ENCODE measurements around the gene SCAP. TPM values are rescaled to one million over a fixed set of nuclear protein-coding genes. Genes with fewer than 3 reads are reported as not detected.
"Not testable (repeated sequence)": the region's sequence is repeated elsewhere in the genome, so short reads cannot be mapped to it uniquely, and the experiment has no call there.

The SCAP gene
- total RNA-seq, 4 donors from 2014 or later = 73.4 to 128 (median 88.4) TPM

DNA sequence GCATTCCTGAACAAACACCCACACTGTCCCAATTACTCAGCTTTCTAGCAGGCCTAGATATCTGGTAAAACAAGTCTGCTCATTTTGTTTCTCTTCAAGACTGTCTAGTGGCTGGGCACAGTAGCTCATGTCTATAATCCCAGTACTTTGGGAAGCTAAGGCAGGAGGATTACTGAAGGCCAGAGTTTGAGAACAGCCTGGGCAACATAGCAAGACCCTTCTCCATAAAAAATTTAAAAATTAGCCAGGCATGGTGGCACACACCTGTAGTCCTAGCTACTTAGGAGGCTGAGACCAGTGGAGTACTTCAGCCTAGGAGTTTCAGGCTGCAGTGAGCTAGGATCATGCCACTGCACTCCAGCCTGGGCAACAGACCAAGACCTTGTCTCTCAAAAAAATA, 101.2 kb downstream of the SCAP start:
- Histone ChIP-seq H3K27me3 (no peaks in the 10 kb centered on the region), H3K36me3 (no peaks in the 10 kb centered on the region), H3K4me1 (peaks cover 0 to 14% (median 3%) of the 10 kb centered on the region in 4 donors), H3K4me3 (no peak overlapping the region), H3K27ac (no peak overlapping the region), H3K9me3 (no peaks in the 10 kb centered on the region)
- TF ChIP-seq, protein P1, sequence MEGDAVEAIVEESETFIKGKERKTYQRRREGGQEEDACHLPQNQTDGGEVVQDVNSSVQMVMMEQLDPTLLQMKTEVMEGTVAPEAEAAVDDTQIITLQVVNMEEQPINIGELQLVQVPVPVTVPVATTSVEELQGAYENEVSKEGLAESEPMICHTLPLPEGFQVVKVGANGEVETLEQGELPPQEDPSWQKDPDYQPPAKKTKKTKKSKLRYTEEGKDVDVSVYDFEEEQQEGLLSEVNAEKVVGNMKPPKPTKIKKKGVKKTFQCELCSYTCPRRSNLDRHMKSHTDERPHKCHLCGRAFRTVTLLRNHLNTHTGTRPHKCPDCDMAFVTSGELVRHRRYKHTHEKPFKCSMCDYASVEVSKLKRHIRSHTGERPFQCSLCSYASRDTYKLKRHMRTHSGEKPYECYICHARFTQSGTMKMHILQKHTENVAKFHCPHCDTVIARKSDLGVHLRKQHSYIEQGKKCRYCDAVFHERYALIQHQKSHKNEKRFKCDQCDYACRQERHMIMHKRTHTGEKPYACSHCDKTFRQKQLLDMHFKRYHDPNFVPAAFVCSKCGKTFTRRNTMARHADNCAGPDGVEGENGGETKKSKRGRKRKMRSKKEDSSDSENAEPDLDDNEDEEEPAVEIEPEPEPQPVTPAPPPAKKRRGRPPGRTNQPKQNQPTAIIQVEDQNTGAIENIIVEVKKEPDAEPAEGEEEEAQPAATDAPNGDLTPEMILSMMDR (IDR thresholded peaks at IDR 0.05) = no peak
- TF ChIP-seq POLR2A (IDR thresholded peaks at IDR 0.05) = no peak
- no peak for TF ChIP-seq EP300 (IDR thresholded peaks at IDR 0.05)
- no peak for DNase-seq (ENCODE audit: low spot score in 2 of 2)

DNA sequence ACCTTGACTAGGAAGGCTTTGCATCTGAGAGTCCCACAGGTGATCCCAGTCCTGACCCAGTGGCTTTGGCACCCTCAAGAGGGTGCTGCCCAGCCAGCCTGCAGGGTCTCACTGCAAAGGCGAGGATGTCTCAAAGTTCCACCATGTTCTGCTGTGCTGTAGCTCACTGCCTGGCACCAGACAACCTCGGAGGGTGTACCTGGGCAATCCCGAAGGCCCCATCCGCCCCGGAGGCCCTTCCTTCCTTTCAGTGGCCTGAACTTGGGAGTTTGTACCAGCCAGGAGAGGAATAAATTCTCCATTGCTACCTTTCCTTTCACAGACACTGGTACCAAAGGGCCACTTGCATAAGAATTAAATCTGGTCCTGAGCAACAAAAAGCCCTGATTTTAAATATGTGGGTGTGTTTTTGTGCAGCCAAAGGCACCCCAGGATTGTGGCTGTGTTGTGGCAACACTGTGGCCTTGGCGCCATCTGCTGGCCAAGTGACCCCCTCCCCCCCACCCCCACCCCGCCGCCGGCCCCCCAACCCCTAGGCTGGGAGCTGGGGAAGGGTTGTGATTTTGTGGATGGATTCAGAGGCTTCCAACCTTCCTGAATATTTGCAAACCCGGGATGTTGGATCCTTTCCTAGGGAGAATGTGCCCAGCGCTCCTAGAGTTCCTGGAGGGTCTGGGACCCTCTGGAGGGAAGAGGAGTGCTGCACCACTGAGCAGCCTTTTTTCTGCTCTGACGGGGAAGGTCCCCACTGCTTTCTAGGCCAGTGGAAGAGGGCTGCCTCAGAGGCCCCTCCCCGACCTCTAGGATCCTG, 104.6 kb downstream of the SCAP start:
- Histone ChIP-seq H3K27me3 (no peaks in the 10 kb centered on the region), H3K9me3 (no peaks in the 10 kb centered on the region), H3K36me3 (no peaks in the 10 kb centered on the region), H3K27ac (no peak overlapping the region), H3K4me1 (no peaks in the 10 kb centered on the region), H3K4me3 (no peak overlapping the region)
- no peak for TF ChIP-seq EP300 (IDR thresholded peaks at IDR 0.05)
- TF ChIP-seq, protein P1 (IDR thresholded peaks at IDR 0.05) = peak in 3 of 5 experiments; percentile 27 to 51 (median 51)
- DNase-seq (ENCODE audit: low spot score in 2 of 2) = no peak
- WGBS, 2 donors = 36 to 40% methylated on average over 5 to 13 of the region's 13 CpGs

DNA sequence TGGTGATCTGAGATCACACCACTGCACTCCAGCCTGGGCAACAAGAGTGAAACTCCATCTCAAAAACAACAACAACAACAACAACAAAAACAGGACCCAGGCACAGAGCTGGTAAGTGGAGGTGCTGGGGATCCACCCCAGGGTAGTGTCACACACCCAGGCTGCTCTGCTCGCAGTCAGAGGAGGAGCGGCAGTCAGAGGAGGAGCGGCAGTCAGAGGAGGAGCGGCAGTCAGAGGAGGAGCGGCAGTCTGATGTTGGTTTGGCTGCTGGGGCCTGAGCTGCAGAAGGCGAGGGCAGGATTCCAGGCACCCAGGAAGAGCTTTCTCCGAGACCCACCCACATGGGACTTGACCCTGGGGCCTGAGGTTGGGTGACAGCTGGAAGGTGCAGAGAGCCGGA, 105.7 kb downstream of the SCAP start:
- H3K27ac ChIP-seq; H3K4me1 ChIP-seq; H3K4me3 ChIP-seq; H3K36me3 ChIP-seq; H3K27me3 ChIP-seq; H3K9me3 ChIP-seq; DNase-seq (ENCODE audit: low spot score in 2 of 2): not testable (repeated sequence)
- WGBS, 2 donors = 78 to 85% methylated on average over 8 of the region's 8 CpGs

DNA sequence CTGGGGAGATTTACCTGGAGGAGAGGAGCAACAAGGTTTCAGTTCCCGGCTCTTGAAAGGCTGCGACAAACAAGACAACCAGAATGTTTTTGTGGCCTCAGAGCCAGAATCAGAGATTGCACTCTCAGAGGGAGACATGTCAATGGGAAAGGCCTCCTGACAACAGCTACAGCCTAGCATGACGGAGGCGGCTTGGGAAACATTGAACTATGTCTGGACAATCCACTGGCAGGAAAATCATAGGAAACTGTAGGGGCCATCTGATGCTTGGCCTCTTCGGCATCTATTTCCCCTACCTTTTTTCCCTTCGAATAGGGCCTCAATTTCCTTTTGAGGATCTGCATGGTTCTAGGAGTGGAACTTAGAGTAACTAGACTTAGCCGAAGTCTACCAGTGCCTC, 108.1 kb downstream of the SCAP start:
- Histone ChIP-seq H3K4me1 (peaks cover 0 to 9% (median 0%) of the 10 kb centered on the region in 4 donors), H3K4me3 (no peak overlapping the region), H3K27me3 (no peaks in the 10 kb centered on the region), H3K9me3 (no peaks in the 10 kb centered on the region), H3K27ac (no peak overlapping the region), H3K36me3 (no peaks in the 10 kb centered on the region)
- WGBS, 2 donors = 93 to 95% methylated on average over 7 of the region's 7 CpGs
- no peak for TF ChIP-seq EP300 (IDR thresholded peaks at IDR 0.05)
- no peak for TF ChIP-seq POLR2A (IDR thresholded peaks at IDR 0.05)
- TF ChIP-seq, protein P1 (IDR thresholded peaks at IDR 0.05) = no peak
- DNase-seq (ENCODE audit: low spot score in 2 of 2) = no peak

DNA sequence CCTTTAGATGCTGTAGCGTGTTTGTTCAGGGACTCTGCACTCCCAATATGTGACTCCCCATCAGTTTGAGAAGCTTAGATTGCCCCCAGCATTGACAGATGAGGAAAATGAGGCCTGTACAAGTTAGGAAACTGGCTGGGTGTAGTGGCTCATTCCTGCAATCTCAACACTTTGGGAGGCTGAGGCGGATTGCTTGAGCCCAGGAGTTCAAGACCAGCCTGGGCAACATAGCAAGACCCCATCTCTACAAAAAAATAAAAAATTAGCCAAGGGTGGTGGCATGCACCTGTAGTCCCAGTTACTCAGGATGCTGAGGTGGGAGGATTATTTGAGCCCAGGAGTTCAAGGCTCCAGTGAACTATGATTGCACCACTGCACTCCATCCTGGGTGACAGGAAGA, 108.9 kb downstream of the SCAP start:
- no peak for DNase-seq (ENCODE audit: low spot score in 2 of 2)
- Histone ChIP-seq H3K27me3 (no peaks in the 10 kb centered on the region), H3K36me3 (no peaks in the 10 kb centered on the region), H3K27ac (no peak overlapping the region), H3K9me3 (no peaks in the 10 kb centered on the region), H3K4me1 (peaks cover 0 to 9% (median 0%) of the 10 kb centered on the region in 4 donors), H3K4me3 (no peak overlapping the region)
- TF ChIP-seq EP300 (IDR thresholded peaks at IDR 0.05) (no peak), POLR2A (IDR thresholded peaks at IDR 0.05) (no peak)
- TF ChIP-seq, protein P1 (IDR thresholded peaks at IDR 0.05) = no peak
- 98 to 100% methylated on average over 2 of the region's 2 CpGs for WGBS, 2 donors

Measured in tibial nerve (tissue), 4 donors.